GM23338 (cell line): Measurements from ENCODE around the gene HOXD9. TPM values are rescaled to one million over a fixed set of nuclear protein-coding genes. Genes with fewer than 3 reads are reported as not detected.
A peak's percentile ranks its signal among the peaks of the same experiment; 100 is the strongest.

Source experiments
- ATAC-seq: fragments of 200-7000 bp; cut with Tn5 transposase; 3 replicates; pipeline ENCODE4 v1.9.1; 2020
- DNase-seq: peaks from one replicate; pipeline ENCODE4 v3.0.0-alpha.2; 2015; ENCODE audit warnings: low spot score
- H2AFZ ChIP-seq: fragments of 200-600 bp; sonication (generic); 2 replicates; pipeline ENCODE4 v1.8.0; 2016; ENCODE audit warnings: antibody characterized with exemption, mild to moderate bottlenecking, moderate library complexity
- H3F3A ChIP-seq: fragments of 200-600 bp; sonication (generic); replicated peaks from 2 replicates; pipeline ENCODE4 v1.8.0; 2017; ENCODE audit warnings: antibody characterized with exemption, mixed run types, low read depth
- H3K27ac ChIP-seq: fragments of 200-600 bp; sonication (generic); 2 replicates; pipeline ENCODE4 v1.6.1; 2016; ENCODE audit warnings: low read depth
- H3K27me3 ChIP-seq: fragments of 200-600 bp; sonication (generic); 2 replicates; pipeline ENCODE4 v1.8.0; 2016; ENCODE audit warnings: mild to moderate bottlenecking, mixed run types, moderate library complexity; ENCODE audit not compliant: insufficient read depth
- H3K36me3 ChIP-seq: fragments of 200-600 bp; sonication (generic); 2 replicates; pipeline ENCODE4 v1.8.0; 2016; ENCODE audit warnings: mild to moderate bottlenecking; ENCODE audit not compliant: insufficient read depth
- H3K4me1 ChIP-seq: fragments of 200-600 bp; sonication (generic); 2 replicates; pipeline ENCODE4 v1.8.0; 2016; ENCODE audit warnings: mild to moderate bottlenecking, moderate library complexity; ENCODE audit not compliant: insufficient read depth
- H3K4me2 ChIP-seq: fragments of 200-600 bp; sonication (generic); 2 replicates; pipeline ENCODE4 v1.7.1; 2017; ENCODE audit warnings: mixed run types
- H3K4me3 ChIP-seq: fragments of 200-600 bp; sonication (generic); 2 replicates; pipeline ENCODE4 v1.6.1; 2016; ENCODE audit warnings: mixed run types
- H3K79me2 ChIP-seq: fragments of 200-600 bp; sonication (generic); replicated peaks from 2 replicates; pipeline ENCODE4 v1.8.0; 2017; ENCODE audit warnings: mild to moderate bottlenecking; ENCODE audit not compliant: insufficient read depth
- H3K9me2 ChIP-seq: fragments of 200-600 bp; sonication (generic); 2 replicates; pipeline ENCODE4 v1.8.0; 2017; ENCODE audit not compliant: insufficient read depth
- H4K20me1 ChIP-seq: fragments of 200-600 bp; sonication (generic); replicated peaks from 2 replicates; pipeline ENCODE4 v1.8.0; 2017; ENCODE audit warnings: mild to moderate bottlenecking; ENCODE audit not compliant: insufficient read depth
- H3K27ac Mint-ChIP-seq: 2 replicates; pipeline ENCODE4 v1.8.0; 2020; ENCODE audit warnings: inconsistent platforms, mild to moderate bottlenecking, moderate library complexity, mixed read lengths
- H3K27me3 Mint-ChIP-seq: 3 replicates; pipeline ENCODE4 v1.8.0; 2022; ENCODE audit warnings: low read depth, mild to moderate bottlenecking, moderate library complexity, mixed read lengths, inconsistent platforms; ENCODE audit not compliant: insufficient read depth, poor library complexity
- H3K36me3 Mint-ChIP-seq: 3 replicates; pipeline ENCODE4 v1.8.0; 2021; ENCODE audit warnings: low read depth, mild to moderate bottlenecking, inconsistent platforms, moderate library complexity, mixed read lengths
- H3K4me1 Mint-ChIP-seq: 3 replicates; pipeline ENCODE4 v1.8.0; 2020; ENCODE audit warnings: mild to moderate bottlenecking, inconsistent platforms, mixed read lengths
- H3K4me3 Mint-ChIP-seq: 3 replicates; pipeline ENCODE4 v1.8.0; 2021; ENCODE audit warnings: moderate library complexity, mild to moderate bottlenecking, inconsistent platforms, mixed read lengths
- H3K9me3 Mint-ChIP-seq: 3 replicates; pipeline ENCODE4 v1.8.0; 2020; ENCODE audit warnings: moderate library complexity, mild to moderate bottlenecking, inconsistent platforms, mixed read lengths
- CREB1 ChIP-seq: fragments of 250-450 bp; sonication (Bioruptor Pico); IDR thresholded peaks from 2 replicates; pipeline ENCODE4 v1.5.0; 2020; ENCODE audit warnings: low read depth, mild to moderate bottlenecking, moderate library complexity
- CTCF ChIP-seq, 2 experiments: fragments of 200-600 bp in 1 of 2; sonication (generic) in 1 of 2; conservative IDR thresholded peaks; 2 replicates each; pipeline versions ENCODE4 v1.5.1 to v1.6.1; 2016 to 2017; ENCODE audit warnings: antibody characterized with exemption in 2 of 2, low read depth in 2 of 2, mild to moderate bottlenecking in 2 of 2, moderate library complexity in 1 of 2
- EZH2 ChIP-seq: fragments of 200-600 bp; sonication (generic); IDR thresholded peaks from one replicate; pipeline ENCODE4 v1.8.0; 2017; ENCODE audit warnings: antibody characterized with exemption, mild to moderate bottlenecking, low read depth; ENCODE audit not compliant: unreplicated experiment
- EZH2phosphoT487 ChIP-seq: fragments of 200-600 bp; sonication (generic); IDR thresholded peaks from one replicate; pipeline ENCODE4 v1.8.1; 2018; ENCODE audit warnings: antibody characterized with exemption; ENCODE audit not compliant: unreplicated experiment
- JUNB ChIP-seq: IDR thresholded peaks from one replicate; pipeline ENCODE4 v1.6.1; 2016; ENCODE audit warnings: antibody characterized with exemption; ENCODE audit not compliant: unreplicated experiment
- NANOG ChIP-seq: IDR thresholded peaks from 2 replicates; pipeline ENCODE4 v1.6.1; 2016; ENCODE audit warnings: antibody characterized with exemption, borderline replicate concordance
- POLR2AphosphoS5 ChIP-seq: IDR thresholded peaks from 2 replicates; pipeline ENCODE4 v1.6.1; 2016; ENCODE audit warnings: antibody characterized with exemption, low read depth
- REST ChIP-seq: IDR thresholded peaks from one replicate; pipeline ENCODE4 v1.6.1; 2018; ENCODE audit warnings: antibody characterized with exemption; ENCODE audit not compliant: unreplicated experiment
- STAT1 ChIP-seq: IDR thresholded peaks from one replicate; pipeline ENCODE4 v1.6.1; 2016; ENCODE audit warnings: antibody characterized with exemption; ENCODE audit not compliant: unreplicated experiment
- ZNF114 ChIP-seq: fragments of 250-450 bp; sonication (Bioruptor Pico); IDR thresholded peaks from 2 replicates; pipeline ENCODE4 v1.5.0; 2020; ENCODE audit warnings: mild to moderate bottlenecking, moderate library complexity
- ZNF331 ChIP-seq: fragments of 250-450 bp; sonication (Bioruptor Pico); IDR thresholded peaks from 2 replicates; pipeline ENCODE4 v1.5.0; 2020; ENCODE audit warnings: low read depth, mild to moderate bottlenecking, moderate library complexity
- polyA plus RNA-seq: library from polyadenylated mRNA; unstranded; fragments of >200 nt; fragmentation: Nextera tagmentation; extraction: Ambion mirVana; gene quantifications from 2 replicates; pipeline ENCODE4 v1.2.1, GENCODE V29; 2016
- total RNA-seq: library from RNA; depleted of rRNA; stranded (reverse); fragments of >200 nt; shearing (Covaris generic); gene quantifications from 2 replicates; pipeline ENCODE4 v1.2.3, GENCODE V29; 2014

HOXD9 gene
- total and polyA plus RNA-seq, 2 experiments from 2014 or later, result not detected

- DNase-seq (peak; percentile 69), ATAC-seq (peak; percentile 20)
- Histone ChIP-seq H3K27me3 (peaks cover 98% of the 10 kb centered on the region), H3F3A (peaks cover 36% of the 10 kb centered on the region), H2AFZ (peak overlapping the region; percentile 14; the same call in 1 of the 2 replicates), H3K9me2 (no peaks in the 10 kb centered on the region), H4K20me1 (peaks cover 42% of the 10 kb centered on the region), H3K4me2 (peak overlapping the region; percentile 60), H3K36me3 (no peaks in the 10 kb centered on the region), H3K4me1 (peaks cover 57% of the 10 kb centered on the region), H3K79me2 (no peaks in the 10 kb centered on the region), H3K4me3 (peak overlapping the region; percentile 41; the same call in 1 of the 2 replicates), H3K27ac (no peak overlapping the region)
- no peak overlapping the region for H3K27ac Mint-ChIP-seq
- peak overlapping the region; percentile 59 for H3K4me3 Mint-ChIP-seq
- H3K9me3 Mint-ChIP-seq, result peaks cover 11% of the 10 kb centered on the region; the same call in 2 of the 3 replicates
- TF ChIP-seq ZNF331 (CRISPR knock-in tag) (no peak), POLR2AphosphoS5 (no peak), EZH2 (peak; percentile 91), JUNB (no peak), EZH2phosphoT487 (peak; percentile 94)
- peaks cover 97% of the 10 kb centered on the region for H3K27me3 Mint-ChIP-seq
- H3K4me1 Mint-ChIP-seq, result peaks cover 47% of the 10 kb centered on the region
- H3K36me3 Mint-ChIP-seq, result peaks cover 4% of the 10 kb centered on the region; the same call in 1 of the 3 replicates
These were observed 39.4 kb upstream of the HOXD9 start for GRCh38 chr2:176082824-176083751.

GRCh38 chr2:176083796-176084261 lies 38.7 kb upstream of the HOXD9 start, which contains the start of gene EVX2:
Gene EVX2, minus strand, starts transcription at chr2:176083962. Its CDS starts 186 bp downstream, at chr2:176083776.
- H3K4me3 Mint-ChIP-seq, result peak within 1 kb of the TSS; percentile 59
- no peaks in the 10 kb centered on the region for H3K9me2 ChIP-seq
- no peaks in the 10 kb centered on the region for H3K79me2 ChIP-seq
- H3K27me3 Mint-ChIP-seq, result peaks cover 97% of the 10 kb centered on the region
- H3K9me3 Mint-ChIP-seq, result peaks cover 11% of the 10 kb centered on the region; the same call in 2 of the 3 replicates
- peak within 1 kb of the TSS; percentile 14; the same call in 1 of the 2 replicates for H2AFZ ChIP-seq
- ATAC-seq (no peak), DNase-seq (peak; percentile 31)
- peaks cover 58% of the 10 kb centered on the region for H3K4me1 ChIP-seq
- H3K4me1 Mint-ChIP-seq, result peaks cover 45% of the 10 kb centered on the region
- peak within 1 kb of the TSS; percentile 49 for H3K4me3 ChIP-seq
- H4K20me1 ChIP-seq, result peaks cover 34% of the 10 kb centered on the region
- no peaks in the 10 kb centered on the region for H3K36me3 ChIP-seq
- H3K27me3 ChIP-seq, result peaks cover 98% of the 10 kb centered on the region
- TF ChIP-seq ZNF331 (CRISPR knock-in tag) (no peak), CTCF (conservative IDR thresholded peaks at IDR 0.05; ENCODE audit: low read depth in 2 of 2) (no peak), STAT1 (no peak), NANOG (no peak), EZH2 (peak; percentile 91), JUNB (no peak), CREB1 (CRISPR knock-in tag) (no peak), ZNF114 (CRISPR knock-in tag) (no peak), REST (no peak)
- H3K36me3 Mint-ChIP-seq, result peaks cover 4% of the 10 kb centered on the region; the same call in 1 of the 3 replicates
- no peak within 1 kb of the TSS for H3K27ac ChIP-seq
- peaks cover 32% of the 10 kb centered on the region for H3F3A ChIP-seq
- H3K4me2 ChIP-seq, result peak within 1 kb of the TSS; percentile 81
- H3K27ac Mint-ChIP-seq, result no peak within 1 kb of the TSS
